GM21576 (cell line): Measurements from ENCODE around the gene SLC25A12.
"Not testable (repeated sequence)": the region's sequence is repeated elsewhere in the genome, so short reads cannot be mapped to it uniquely, and the experiment has no call there.

Experiments
- ATAC-seq: cut with Tn5 transposase; IDR thresholded peaks from one replicate; pipeline ENCODE4 v1.9.1; 2021; ENCODE audit warnings: mild to moderate bottlenecking, moderate library complexity; ENCODE audit not compliant: unreplicated experiment

Gene SLC25A12

GRCh38 chr2:171832489-171832888 is 61.6 kb downstream of the SLC25A12 start:
- ATAC-seq: no peak

- no peak for ATAC-seq
Observed at GRCh38 chr2:171830039-171830438, 64.0 kb downstream of the SLC25A12 start.

GRCh38 chr2:171824086-171824485 is 70.0 kb downstream of the SLC25A12 start:
- ATAC-seq: no peak

- no peak for ATAC-seq
Observed at GRCh38 chr2:171822525-171823322, 71.3 kb downstream of the SLC25A12 start.

GRCh38 chr2:171819453-171819852 is 74.6 kb downstream of the SLC25A12 start:
- ATAC-seq: no peak

- ATAC-seq: no peak
Observed at GRCh38 chr2:171814883-171815282, 79.2 kb downstream of the SLC25A12 start.

- no peak for ATAC-seq
Observed at GRCh38 chr2:171814174-171814573, 79.9 kb downstream of the SLC25A12 start.

GRCh38 chr2:171813729-171814128 is 80.3 kb downstream of the SLC25A12 start:
- no peak for ATAC-seq

- no peak for ATAC-seq
Observed at GRCh38 chr2:171813126-171813525, 80.9 kb downstream of the SLC25A12 start.

GRCh38 chr2:171811245-171811628 is 82.8 kb downstream of the SLC25A12 start:
- no peak for ATAC-seq

GRCh38 chr2:171810422-171811244 is 83.4 kb downstream of the SLC25A12 start:
- no peak for ATAC-seq

- not testable (repeated sequence) for ATAC-seq
Observed at GRCh38 chr2:171808885-171809284, 85.2 kb downstream of the SLC25A12 start.

- no peak for ATAC-seq
Observed at GRCh38 chr2:171807831-171808393, 86.1 kb downstream of the SLC25A12 start.

- ATAC-seq: no peak
Observed at GRCh38 chr2:171807119-171807518, 86.9 kb downstream of the SLC25A12 start.

GRCh38 chr2:171804456-171804855 is 89.6 kb downstream of the SLC25A12 start:
- no peak for ATAC-seq

- no peak for ATAC-seq
Observed at GRCh38 chr2:171803757-171804156, 90.3 kb downstream of the SLC25A12 start.

GRCh38 chr2:171800639-171801038 is 93.4 kb downstream of the SLC25A12 start:
- no peak for ATAC-seq

GRCh38 chr2:171798156-171798820 is 95.8 kb downstream of the SLC25A12 start:
- ATAC-seq: no peak

GRCh38 chr2:171794918-171795317 is 99.1 kb downstream of the SLC25A12 start:
- ATAC-seq: no peak

GRCh38 chr2:171793691-171794678 is 100.1 kb downstream of the SLC25A12 start:
- ATAC-seq: no peak
